ENCODE measurements around the gene HHAT.
A peak's percentile ranks its signal among the peaks of the same experiment; 100 is the strongest.

HHAT gene

GRCh38 chr1:210361665-210362064 lies 33.0 kb downstream of the HHAT start:
- Mint-ChIP-seq H3K4me3 (no peak overlapping the region), H3K27me3 (no peaks in the 10 kb centered on the region), H3K27ac (no peak overlapping the region), H3K36me3 (peaks cover 12% of the 10 kb centered on the region), H3K9me3 (no peaks in the 10 kb centered on the region), H3K4me1 (peaks cover 6% of the 10 kb centered on the region)
- ATAC-seq, result no peak

GRCh38 chr1:210362526-210362925 lies 33.8 kb downstream of the HHAT start:
- H3K27me3 Mint-ChIP-seq, result no peaks in the 10 kb centered on the region
- no peak overlapping the region for H3K4me3 Mint-ChIP-seq
- ATAC-seq, result no peak
- peaks cover 12% of the 10 kb centered on the region for H3K36me3 Mint-ChIP-seq
- H3K4me1 Mint-ChIP-seq, result peaks cover 6% of the 10 kb centered on the region
- H3K27ac Mint-ChIP-seq, result no peak overlapping the region
- no peaks in the 10 kb centered on the region for H3K9me3 Mint-ChIP-seq

GRCh38 chr1:210363119-210363518 lies 34.4 kb downstream of the HHAT start:
- H3K27ac Mint-ChIP-seq, result no peak overlapping the region

GRCh38 chr1:210364479-210364878 lies 35.8 kb downstream of the HHAT start:
- Mint-ChIP-seq H3K4me3 (no peak overlapping the region), H3K27ac (no peak overlapping the region), H3K36me3 (peaks cover 18% of the 10 kb centered on the region), H3K4me1 (peaks cover 6% of the 10 kb centered on the region), H3K9me3 (no peaks in the 10 kb centered on the region), H3K27me3 (no peaks in the 10 kb centered on the region)
- no peak for ATAC-seq

More at GRCh38 chr1:210363119-210363518, 34.4 kb downstream of the HHAT start:
- Mint-ChIP-seq H3K9me3 (no peaks in the 10 kb centered on the region), H3K4me1 (peaks cover 6% of the 10 kb centered on the region), H3K36me3 (peaks cover 12% of the 10 kb centered on the region), H3K4me3 (no peak overlapping the region), H3K27me3 (no peaks in the 10 kb centered on the region)
- no peak for ATAC-seq

- Mint-ChIP-seq H3K27me3 (no peaks in the 10 kb centered on the region), H3K27ac (no peak overlapping the region), H3K4me1 (peaks cover under 1% of the 10 kb centered on the region), H3K36me3 (peaks cover 26% of the 10 kb centered on the region), H3K4me3 (no peak overlapping the region), H3K9me3 (no peaks in the 10 kb centered on the region)
- ATAC-seq, result no peak
Observed at GRCh38 chr1:210366767-210367166, 38.1 kb downstream of the HHAT start.

GRCh38 chr1:210367566-210367965 lies 38.9 kb downstream of the HHAT start:
- Mint-ChIP-seq H3K27ac (no peak overlapping the region), H3K4me1 (no peaks in the 10 kb centered on the region), H3K4me3 (no peak overlapping the region), H3K36me3 (peaks cover 26% of the 10 kb centered on the region), H3K9me3 (no peaks in the 10 kb centered on the region), H3K27me3 (no peaks in the 10 kb centered on the region)
- no peak for ATAC-seq

GRCh38 chr1:210369425-210369824 lies 40.7 kb downstream of the HHAT start:
- no peaks in the 10 kb centered on the region for H3K27me3 Mint-ChIP-seq
- H3K4me1 Mint-ChIP-seq, result peaks cover 11% of the 10 kb centered on the region
- peaks cover 20% of the 10 kb centered on the region for H3K36me3 Mint-ChIP-seq
- H3K9me3 Mint-ChIP-seq, result no peaks in the 10 kb centered on the region
- no peak for ATAC-seq
- H3K27ac Mint-ChIP-seq, result no peak overlapping the region
- no peak overlapping the region for H3K4me3 Mint-ChIP-seq

- peaks cover 16% of the 10 kb centered on the region for H3K4me1 Mint-ChIP-seq
- no peaks in the 10 kb centered on the region for H3K27me3 Mint-ChIP-seq
- ATAC-seq, result no peak
- H3K27ac Mint-ChIP-seq, result no peak overlapping the region
- no peak overlapping the region for H3K4me3 Mint-ChIP-seq
- H3K36me3 Mint-ChIP-seq, result peaks cover 14% of the 10 kb centered on the region
- no peaks in the 10 kb centered on the region for H3K9me3 Mint-ChIP-seq
Observed at GRCh38 chr1:210371916-210372315, 43.2 kb downstream of the HHAT start.

GRCh38 chr1:210372491-210372890 lies 43.8 kb downstream of the HHAT start:
- H3K27ac Mint-ChIP-seq, result peak overlapping the region; percentile 84
- no peak for ATAC-seq
- no peak overlapping the region for H3K4me3 Mint-ChIP-seq
- no peaks in the 10 kb centered on the region for H3K27me3 Mint-ChIP-seq
- H3K36me3 Mint-ChIP-seq, result peaks cover 14% of the 10 kb centered on the region
- H3K4me1 Mint-ChIP-seq, result peaks cover 16% of the 10 kb centered on the region
- no peaks in the 10 kb centered on the region for H3K9me3 Mint-ChIP-seq

- Mint-ChIP-seq H3K27me3 (no peaks in the 10 kb centered on the region), H3K4me3 (no peak overlapping the region), H3K9me3 (no peaks in the 10 kb centered on the region), H3K36me3 (peaks cover 14% of the 10 kb centered on the region), H3K4me1 (peaks cover 16% of the 10 kb centered on the region), H3K27ac (peak overlapping the region; percentile 84)
- peak; percentile 62 for ATAC-seq
Observed at GRCh38 chr1:210372931-210373627, 44.4 kb downstream of the HHAT start.

GRCh38 chr1:210373628-210373877 lies 44.9 kb downstream of the HHAT start:
- peak overlapping the region; percentile 84 for H3K27ac Mint-ChIP-seq
- peak; percentile 82 for ATAC-seq
- peaks cover 16% of the 10 kb centered on the region for H3K4me1 Mint-ChIP-seq
- no peaks in the 10 kb centered on the region for H3K9me3 Mint-ChIP-seq
- H3K27me3 Mint-ChIP-seq, result no peaks in the 10 kb centered on the region
- H3K4me3 Mint-ChIP-seq, result no peak overlapping the region
- H3K36me3 Mint-ChIP-seq, result peaks cover 14% of the 10 kb centered on the region

- Mint-ChIP-seq H3K27ac (peak overlapping the region; percentile 84), H3K4me3 (no peak overlapping the region), H3K36me3 (peaks cover 12% of the 10 kb centered on the region), H3K9me3 (no peaks in the 10 kb centered on the region), H3K4me1 (peaks cover 16% of the 10 kb centered on the region), H3K27me3 (no peaks in the 10 kb centered on the region)
- ATAC-seq, result peak; percentile 87
Observed at GRCh38 chr1:210373878-210374599, 45.3 kb downstream of the HHAT start.

- Mint-ChIP-seq H3K27me3 (no peaks in the 10 kb centered on the region), H3K27ac (peak overlapping the region; percentile 84), H3K36me3 (peaks cover 7% of the 10 kb centered on the region), H3K9me3 (no peaks in the 10 kb centered on the region), H3K4me1 (peaks cover 16% of the 10 kb centered on the region), H3K4me3 (no peak overlapping the region)
- no peak for ATAC-seq
Observed at GRCh38 chr1:210374600-210374953, 45.9 kb downstream of the HHAT start.

- H3K36me3 Mint-ChIP-seq, result no peaks in the 10 kb centered on the region
- H3K27me3 Mint-ChIP-seq, result no peaks in the 10 kb centered on the region
- H3K4me3 Mint-ChIP-seq, result no peak overlapping the region
- no peaks in the 10 kb centered on the region for H3K9me3 Mint-ChIP-seq
- ATAC-seq, result no peak
- H3K4me1 Mint-ChIP-seq, result peaks cover 16% of the 10 kb centered on the region
- no peak overlapping the region for H3K27ac Mint-ChIP-seq
Observed at GRCh38 chr1:210376836-210377372, 48.2 kb downstream of the HHAT start.

GRCh38 chr1:210377731-210378333 lies 49.1 kb downstream of the HHAT start:
- Mint-ChIP-seq H3K4me1 (peaks cover 14% of the 10 kb centered on the region), H3K36me3 (no peaks in the 10 kb centered on the region), H3K27me3 (no peaks in the 10 kb centered on the region), H3K4me3 (no peak overlapping the region), H3K9me3 (no peaks in the 10 kb centered on the region), H3K27ac (no peak overlapping the region)
- no peak for ATAC-seq

GRCh38 chr1:210378736-210379135 lies 50.0 kb downstream of the HHAT start:
- Mint-ChIP-seq H3K4me3 (no peak overlapping the region), H3K4me1 (peaks cover 7% of the 10 kb centered on the region), H3K27ac (no peak overlapping the region)

More at GRCh38 chr1:210378736-210379135, 50.0 kb downstream of the HHAT start:
- no peaks in the 10 kb centered on the region for H3K9me3 Mint-ChIP-seq
- ATAC-seq, result no peak
- no peaks in the 10 kb centered on the region for H3K27me3 Mint-ChIP-seq
- H3K36me3 Mint-ChIP-seq, result no peaks in the 10 kb centered on the region

Data from stimulated activated memory B cell treated with anti-CD40 and anti-IgM and Interleukin-4, amounts not matched to agents 10 μg/mL and 1 μg/mL and 100 μg/mL, for 72 hours (primary cell).